HG03097 (cell line): Measurements from ENCODE around the gene CD86.

Experiments used
- ATAC-seq: cut with Tn5 transposase; IDR thresholded peaks from one replicate; pipeline ENCODE4 v1.9.1; 2021; ENCODE audit not compliant: unreplicated experiment, low FRiP score

CD86 gene

GRCh38 chr3:122057671-122058070 lies 2.5 kb downstream of the CD86 start:
- no peak for ATAC-seq

GRCh38 chr3:122058294-122058693 lies 3.1 kb downstream of the CD86 start:
- ATAC-seq, result no peak

- ATAC-seq, result no peak
These were observed 5.0 kb downstream of the CD86 start for GRCh38 chr3:122060040-122060698.

GRCh38 chr3:122063908-122064307 lies 8.7 kb downstream of the CD86 start:
- ATAC-seq, result no peak

- ATAC-seq, result no peak
These were observed 9.2 kb downstream of the CD86 start for GRCh38 chr3:122064326-122064725.

- no peak for ATAC-seq
These were observed 11.4 kb downstream of the CD86 start for GRCh38 chr3:122066331-122067213.

GRCh38 chr3:122067214-122067550 lies 12.0 kb downstream of the CD86 start:
- no peak for ATAC-seq

GRCh38 chr3:122067588-122068240 lies 12.6 kb downstream of the CD86 start:
- no peak for ATAC-seq

GRCh38 chr3:122074621-122075265 lies 19.6 kb downstream of the CD86 start:
- peak; percentile 52 for ATAC-seq

- no peak for ATAC-seq
These were observed 21.5 kb downstream of the CD86 start for GRCh38 chr3:122076491-122077292.

GRCh38 chr3:122077293-122078234 lies 22.4 kb downstream of the CD86 start:
- no peak for ATAC-seq

- no peak for ATAC-seq
These were observed 23.2 kb downstream of the CD86 start for GRCh38 chr3:122078235-122078935.

- no peak for ATAC-seq
These were observed 24.5 kb downstream of the CD86 start for GRCh38 chr3:122079524-122080206.

GRCh38 chr3:122080207-122080587 lies 25.0 kb downstream of the CD86 start:
- no peak for ATAC-seq

- no peak for ATAC-seq
These were observed 26.5 kb downstream of the CD86 start for GRCh38 chr3:122081543-122082247.

GRCh38 chr3:122082357-122082756 lies 27.2 kb downstream of the CD86 start:
- no peak for ATAC-seq

GRCh38 chr3:122084799-122085198 lies 29.6 kb downstream of the CD86 start:
- no peak for ATAC-seq
